Uterus (tissue), 2 donors: ENCODE data around the gene GRIN2B.

Experiments
- CTCF ChIP-seq, 4 experiments: fragments of 200-600 bp in 2 of 4; fragments of 450-650 bp in 2 of 4; sonication (generic) in 2 of 4; IDR thresholded peaks; one replicate each; pipeline ENCODE4 v1.5.1; 2016 to 2019; ENCODE audit warnings: antibody characterized with exemption in 4 of 4, mild to moderate bottlenecking in 2 of 4, moderate library complexity in 1 of 4
- POLR2A ChIP-seq, 2 donors: fragments of 450-650 bp; IDR thresholded peaks; one replicate each; pipeline ENCODE4 v1.6.1; 2016; ENCODE audit warnings: antibody characterized with exemption in 2 of 2, mild to moderate bottlenecking in 1 of 2, moderate library complexity in 1 of 2

GRCh38 chr12:13961971-13962370 is 19.4 kb downstream of the GRIN2B start:
- TF ChIP-seq CTCF (IDR thresholded peaks at IDR 0.05) (no peak), POLR2A (IDR thresholded peaks at IDR 0.05) (no peak)
